K562 (cell line): ENCODE measurements around the gene IDUA. TPM values are rescaled to one million over a fixed set of nuclear protein-coding genes. Genes with fewer than 3 reads are reported as not detected.

Experiments used
- ERF ChIP-seq: fragments of 450-650 bp; formaldehyde crosslinking; IDR thresholded peaks from 2 replicates; pipeline ENCODE4 v1.4.0; 2020; ENCODE audit warnings: mild to moderate bottlenecking, mixed read lengths
- KLF13 ChIP-seq: fragments of 450-650 bp; IDR thresholded peaks from 2 replicates; pipeline ENCODE4 v1.6.1; 2016; ENCODE audit warnings: missing genetic modification characterization, low read depth, mild to moderate bottlenecking, missing compliant biosample characterization, moderate library complexity, borderline replicate concordance
- KLF16 ChIP-seq: IDR thresholded peaks from 2 replicates; pipeline ENCODE4 v1.6.1; 2016; ENCODE audit warnings: antibody characterized with exemption
- RB1 ChIP-seq: fragments of 450-650 bp; IDR thresholded peaks from 2 replicates; pipeline ENCODE4 v1.6.1; 2017; ENCODE audit warnings: low read depth, mild to moderate bottlenecking
- RCOR1 ChIP-seq, 2 experiments: IDR thresholded peaks; 2 replicates each; pipeline ENCODE4 v1.6.1; 2012; ENCODE audit warnings: low read depth in 2 of 2, low read length in 2 of 2, borderline replicate concordance in 1 of 2, improper control_type of control experiment in 1 of 2
- TAF7 ChIP-seq: fragments of 450-650 bp; IDR thresholded peaks from 2 replicates; pipeline ENCODE4 v1.6.1; 2016; ENCODE audit warnings: missing genetic modification characterization, missing compliant biosample characterization
- TRIM28 ChIP-seq: fragments of 450-650 bp; IDR thresholded peaks from 2 replicates; pipeline ENCODE4 v1.6.1; 2017
- ZNF140 ChIP-seq: fragments of 250-450 bp; sonication (Bioruptor Pico); IDR thresholded peaks from 2 replicates; pipeline ENCODE4 v1.8.0; 2021; ENCODE audit warnings: moderate library complexity, mild to moderate bottlenecking, inconsistent platforms
- ZNF316 ChIP-seq: fragments of 450-650 bp; IDR thresholded peaks from 2 replicates; pipeline ENCODE4 v1.6.1; 2016
- polyA plus RNA-seq, 8 experiments: library from polyadenylated mRNA; depleted of rRNA in 4 of 8; stranded (reverse) in 5 of 8; unstranded in 3 of 8; fragments of >200 nt; fragmentation: Nextera tagmentation in 2 of 8; fragmentation: Illumina TruSeq in 1 of 8; extraction: Ambion mirVana in 2 of 8; extraction: Trizol in 1 of 8; gene quantifications; 2 replicates each; pipeline versions ENCODE4 v1.2.1 to v1.2.3, GENCODE V29; 2011 to 2014; ENCODE audit warnings: inconsistent platforms in 1 of 8, missing spikeins in 1 of 8
- total RNA-seq, 7 experiments: library from RNA; depleted of rRNA in 6 of 7; stranded (reverse); fragments of >200 nt in 6 of 7; fragmentation: Illumina TruSeq in 2 of 7; extraction: Trizol in 2 of 7; gene quantifications; 2 replicates each; pipeline versions ENCODE4 v1.2.1 to v1.2.3, GENCODE V29; 2011 to 2021; ENCODE audit warnings: low replicate concordance in 1 of 7
- TF ChIP-seq, protein P1 (sequence below): sonication (generic); formaldehyde crosslinking; IDR thresholded peaks from 2 replicates; pipeline ENCODE4 v1.8.1; 2023; ENCODE audit warnings: missing genetic modification reagents, mild to moderate bottlenecking, borderline replicate concordance
- TF ChIP-seq, protein P2 (sequence below): sonication (generic); formaldehyde crosslinking; IDR thresholded peaks from 2 replicates; pipeline ENCODE4 v1.4.0; 2020; ENCODE audit warnings: mild to moderate bottlenecking, missing genetic modification reagents
- TF ChIP-seq, protein P3 (sequence below): fragments of 200-800 bp; sonication (Bioruptor generic); IDR thresholded peaks from 2 replicates; pipeline ENCODE4 v1.6.1; 2017; ENCODE audit warnings: missing genetic modification characterization, missing compliant biosample characterization
- TF ChIP-seq, protein P4 (sequence below): sonication (generic); formaldehyde crosslinking; IDR thresholded peaks from 2 replicates; pipeline ENCODE4 v1.8.1; 2023; ENCODE audit warnings: mild to moderate bottlenecking, missing genetic modification reagents
- TF ChIP-seq, protein P5 (sequence below): IDR thresholded peaks from 2 replicates; pipeline ENCODE4 v1.6.1; 2011; ENCODE audit not compliant: insufficient read length; ENCODE audit errors: extremely low read depth
- TF ChIP-seq, protein P6 (sequence below): fragments of 450-650 bp; IDR thresholded peaks from one replicate; pipeline ENCODE4 v1.6.1; 2018; ENCODE audit warnings: mild to moderate bottlenecking, moderate library complexity; ENCODE audit not compliant: partially characterized antibody

The IDUA gene
- total and polyA plus RNA-seq, 9 of the 15 experiments (the other 6 are each of a cell fraction or from before 2014, with no cell fraction given): 0.04 to 16.1 (median 1.2) TPM

DNA sequence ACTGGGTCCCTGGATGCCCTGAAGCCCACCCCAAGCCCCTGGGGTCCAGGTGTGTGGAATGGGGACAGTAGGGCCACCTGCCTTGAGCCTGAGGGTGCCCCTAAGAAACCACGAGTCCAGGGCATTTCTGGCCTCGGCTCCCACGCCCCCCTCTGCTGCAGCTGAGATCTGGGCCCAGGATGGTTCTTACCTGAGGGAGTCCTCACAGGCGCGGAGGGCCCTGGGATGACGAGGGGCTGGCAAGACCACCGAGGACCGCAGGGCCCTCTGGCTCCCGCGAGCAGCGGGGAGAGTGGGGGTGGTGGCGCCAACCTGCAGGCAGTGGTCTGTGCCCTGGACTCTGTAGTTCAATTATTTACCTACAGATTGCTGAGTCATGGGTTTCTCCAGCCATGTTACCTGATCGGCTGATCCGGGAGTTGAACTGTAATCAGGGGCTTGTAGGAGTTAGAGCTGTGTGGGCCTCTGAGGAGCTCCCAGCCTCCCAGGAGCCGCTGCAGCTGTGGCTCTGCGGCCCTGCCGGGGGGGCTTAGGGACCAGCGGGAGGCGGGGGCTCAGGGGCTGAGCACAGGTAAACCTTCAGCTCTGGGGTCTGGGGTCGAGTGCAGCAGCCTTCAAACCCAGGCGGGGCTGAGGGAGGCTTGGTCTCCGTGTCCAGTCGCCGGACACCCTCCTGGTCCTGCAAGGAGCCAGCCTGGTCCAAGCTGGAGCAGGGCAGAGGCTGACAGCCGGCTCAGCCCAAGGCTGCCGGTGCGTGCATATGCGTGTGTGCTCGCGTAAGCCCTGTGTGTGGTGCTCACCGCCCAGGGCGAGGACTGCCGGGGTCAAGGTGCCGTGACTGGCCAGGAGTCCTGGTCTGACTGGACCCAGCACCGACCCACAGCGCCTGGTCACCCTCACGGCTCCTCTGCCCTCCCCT lies 6.5 kb downstream of the IDUA start, which contains the start of gene SLC26A1 (continued):
- TF ChIP-seq, protein P1, sequence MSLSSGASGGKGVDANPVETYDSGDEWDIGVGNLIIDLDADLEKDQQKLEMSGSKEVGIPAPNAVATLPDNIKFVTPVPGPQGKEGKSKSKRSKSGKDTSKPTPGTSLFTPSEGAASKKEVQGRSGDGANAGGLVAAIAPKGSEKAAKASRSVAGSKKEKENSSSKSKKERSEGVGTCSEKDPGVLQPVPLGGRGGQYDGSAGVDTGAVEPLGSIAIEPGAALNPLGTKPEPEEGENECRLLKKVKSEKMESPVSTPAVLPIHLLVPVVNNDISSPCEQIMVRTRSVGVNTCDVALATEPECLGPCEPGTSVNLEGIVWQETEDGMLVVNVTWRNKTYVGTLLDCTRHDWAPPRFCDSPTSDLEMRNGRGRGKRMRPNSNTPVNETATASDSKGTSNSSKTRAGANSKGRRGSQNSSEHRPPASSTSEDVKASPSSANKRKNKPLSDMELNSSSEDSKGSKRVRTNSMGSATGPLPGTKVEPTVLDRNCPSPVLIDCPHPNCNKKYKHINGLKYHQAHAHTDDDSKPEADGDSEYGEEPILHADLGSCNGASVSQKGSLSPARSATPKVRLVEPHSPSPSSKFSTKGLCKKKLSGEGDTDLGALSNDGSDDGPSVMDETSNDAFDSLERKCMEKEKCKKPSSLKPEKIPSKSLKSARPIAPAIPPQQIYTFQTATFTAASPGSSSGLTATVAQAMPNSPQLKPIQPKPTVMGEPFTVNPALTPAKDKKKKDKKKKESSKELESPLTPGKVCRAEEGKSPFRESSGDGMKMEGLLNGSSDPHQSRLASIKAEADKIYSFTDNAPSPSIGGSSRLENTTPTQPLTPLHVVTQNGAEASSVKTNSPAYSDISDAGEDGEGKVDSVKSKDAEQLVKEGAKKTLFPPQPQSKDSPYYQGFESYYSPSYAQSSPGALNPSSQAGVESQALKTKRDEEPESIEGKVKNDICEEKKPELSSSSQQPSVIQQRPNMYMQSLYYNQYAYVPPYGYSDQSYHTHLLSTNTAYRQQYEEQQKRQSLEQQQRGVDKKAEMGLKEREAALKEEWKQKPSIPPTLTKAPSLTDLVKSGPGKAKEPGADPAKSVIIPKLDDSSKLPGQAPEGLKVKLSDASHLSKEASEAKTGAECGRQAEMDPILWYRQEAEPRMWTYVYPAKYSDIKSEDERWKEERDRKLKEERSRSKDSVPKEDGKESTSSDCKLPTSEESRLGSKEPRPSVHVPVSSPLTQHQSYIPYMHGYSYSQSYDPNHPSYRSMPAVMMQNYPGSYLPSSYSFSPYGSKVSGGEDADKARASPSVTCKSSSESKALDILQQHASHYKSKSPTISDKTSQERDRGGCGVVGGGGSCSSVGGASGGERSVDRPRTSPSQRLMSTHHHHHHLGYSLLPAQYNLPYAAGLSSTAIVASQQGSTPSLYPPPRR (CRISPR knock-in tag): no peak
- TF ChIP-seq ERF (CRISPR knock-in tag): no peak
- TF ChIP-seq ZNF140: no peak
- TF ChIP-seq ZNF316: peak; percentile 98
- TF ChIP-seq, protein P2, sequence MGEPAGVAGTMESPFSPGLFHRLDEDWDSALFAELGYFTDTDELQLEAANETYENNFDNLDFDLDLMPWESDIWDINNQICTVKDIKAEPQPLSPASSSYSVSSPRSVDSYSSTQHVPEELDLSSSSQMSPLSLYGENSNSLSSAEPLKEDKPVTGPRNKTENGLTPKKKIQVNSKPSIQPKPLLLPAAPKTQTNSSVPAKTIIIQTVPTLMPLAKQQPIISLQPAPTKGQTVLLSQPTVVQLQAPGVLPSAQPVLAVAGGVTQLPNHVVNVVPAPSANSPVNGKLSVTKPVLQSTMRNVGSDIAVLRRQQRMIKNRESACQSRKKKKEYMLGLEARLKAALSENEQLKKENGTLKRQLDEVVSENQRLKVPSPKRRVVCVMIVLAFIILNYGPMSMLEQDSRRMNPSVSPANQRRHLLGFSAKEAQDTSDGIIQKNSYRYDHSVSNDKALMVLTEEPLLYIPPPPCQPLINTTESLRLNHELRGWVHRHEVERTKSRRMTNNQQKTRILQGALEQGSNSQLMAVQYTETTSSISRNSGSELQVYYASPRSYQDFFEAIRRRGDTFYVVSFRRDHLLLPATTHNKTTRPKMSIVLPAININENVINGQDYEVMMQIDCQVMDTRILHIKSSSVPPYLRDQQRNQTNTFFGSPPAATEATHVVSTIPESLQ (CRISPR knock-in tag): no peak
- TF ChIP-seq, protein P3, sequence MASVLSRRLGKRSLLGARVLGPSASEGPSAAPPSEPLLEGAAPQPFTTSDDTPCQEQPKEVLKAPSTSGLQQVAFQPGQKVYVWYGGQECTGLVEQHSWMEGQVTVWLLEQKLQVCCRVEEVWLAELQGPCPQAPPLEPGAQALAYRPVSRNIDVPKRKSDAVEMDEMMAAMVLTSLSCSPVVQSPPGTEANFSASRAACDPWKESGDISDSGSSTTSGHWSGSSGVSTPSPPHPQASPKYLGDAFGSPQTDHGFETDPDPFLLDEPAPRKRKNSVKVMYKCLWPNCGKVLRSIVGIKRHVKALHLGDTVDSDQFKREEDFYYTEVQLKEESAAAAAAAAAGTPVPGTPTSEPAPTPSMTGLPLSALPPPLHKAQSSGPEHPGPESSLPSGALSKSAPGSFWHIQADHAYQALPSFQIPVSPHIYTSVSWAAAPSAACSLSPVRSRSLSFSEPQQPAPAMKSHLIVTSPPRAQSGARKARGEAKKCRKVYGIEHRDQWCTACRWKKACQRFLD (CRISPR knock-in tag): peak; percentile 17; the same call in 1 of the 2 replicates
- TF ChIP-seq RCOR1 (IDR thresholded peaks at IDR 0.05; ENCODE audit: borderline replicate concordance in 1 of 2, low read depth in 2 of 2, low read length in 2 of 2): no peak; a peak in 1 of 4 replicates
- TF ChIP-seq TRIM28: no peak
- TF ChIP-seq KLF16: no peak
- TF ChIP-seq KLF13 (tag): no peak
- TF ChIP-seq, protein P4, sequence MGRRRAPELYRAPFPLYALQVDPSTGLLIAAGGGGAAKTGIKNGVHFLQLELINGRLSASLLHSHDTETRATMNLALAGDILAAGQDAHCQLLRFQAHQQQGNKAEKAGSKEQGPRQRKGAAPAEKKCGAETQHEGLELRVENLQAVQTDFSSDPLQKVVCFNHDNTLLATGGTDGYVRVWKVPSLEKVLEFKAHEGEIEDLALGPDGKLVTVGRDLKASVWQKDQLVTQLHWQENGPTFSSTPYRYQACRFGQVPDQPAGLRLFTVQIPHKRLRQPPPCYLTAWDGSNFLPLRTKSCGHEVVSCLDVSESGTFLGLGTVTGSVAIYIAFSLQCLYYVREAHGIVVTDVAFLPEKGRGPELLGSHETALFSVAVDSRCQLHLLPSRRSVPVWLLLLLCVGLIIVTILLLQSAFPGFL (CRISPR knock-in tag): no peak
- TF ChIP-seq, protein P5, sequence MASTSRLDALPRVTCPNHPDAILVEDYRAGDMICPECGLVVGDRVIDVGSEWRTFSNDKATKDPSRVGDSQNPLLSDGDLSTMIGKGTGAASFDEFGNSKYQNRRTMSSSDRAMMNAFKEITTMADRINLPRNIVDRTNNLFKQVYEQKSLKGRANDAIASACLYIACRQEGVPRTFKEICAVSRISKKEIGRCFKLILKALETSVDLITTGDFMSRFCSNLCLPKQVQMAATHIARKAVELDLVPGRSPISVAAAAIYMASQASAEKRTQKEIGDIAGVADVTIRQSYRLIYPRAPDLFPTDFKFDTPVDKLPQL: no peak
- no peak for TF ChIP-seq TAF7 (tag)
- no peak for TF ChIP-seq RB1
- TF ChIP-seq, protein P6, sequence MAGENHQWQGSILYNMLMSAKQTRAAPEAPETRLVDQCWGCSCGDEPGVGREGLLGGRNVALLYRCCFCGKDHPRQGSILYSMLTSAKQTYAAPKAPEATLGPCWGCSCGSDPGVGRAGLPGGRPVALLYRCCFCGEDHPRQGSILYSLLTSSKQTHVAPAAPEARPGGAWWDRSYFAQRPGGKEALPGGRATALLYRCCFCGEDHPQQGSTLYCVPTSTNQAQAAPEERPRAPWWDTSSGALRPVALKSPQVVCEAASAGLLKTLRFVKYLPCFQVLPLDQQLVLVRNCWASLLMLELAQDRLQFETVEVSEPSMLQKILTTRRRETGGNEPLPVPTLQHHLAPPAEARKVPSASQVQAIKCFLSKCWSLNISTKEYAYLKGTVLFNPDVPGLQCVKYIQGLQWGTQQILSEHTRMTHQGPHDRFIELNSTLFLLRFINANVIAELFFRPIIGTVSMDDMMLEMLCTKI: no peak
